HG03520 (cell line): ENCODE results near the gene N4BP2L2.

Experiments
- ATAC-seq: cut with Tn5 transposase; IDR thresholded peaks from one replicate; pipeline ENCODE4 v1.9.1; 2021; ENCODE audit warnings: mild to moderate bottlenecking, moderate library complexity; ENCODE audit not compliant: unreplicated experiment

Gene N4BP2L2

GRCh38 chr13:32535115-32535514 is 3.5 kb downstream of the N4BP2L2 start:
- ATAC-seq = no peak

- ATAC-seq = peak; percentile 72
Measured at GRCh38 chr13:32530841-32531253, 7.7 kb downstream of the N4BP2L2 start.

GRCh38 chr13:32528358-32528757 is 10.2 kb downstream of the N4BP2L2 start:
- ATAC-seq = no peak

GRCh38 chr13:32527151-32527550 is 11.4 kb downstream of the N4BP2L2 start:
- no peak for ATAC-seq

- ATAC-seq = no peak
Measured at GRCh38 chr13:32525766-32526165, 12.8 kb downstream of the N4BP2L2 start.

GRCh38 chr13:32515246-32515645 is 23.3 kb downstream of the N4BP2L2 start:
- ATAC-seq = no peak

- no peak for ATAC-seq
Measured at GRCh38 chr13:32511482-32511881, 27.1 kb downstream of the N4BP2L2 start.

GRCh38 chr13:32504876-32505275 is 33.7 kb downstream of the N4BP2L2 start:
- no peak for ATAC-seq

GRCh38 chr13:32504263-32504662 is 34.3 kb downstream of the N4BP2L2 start:
- ATAC-seq = no peak

GRCh38 chr13:32503727-32504126 is 34.9 kb downstream of the N4BP2L2 start:
- no peak for ATAC-seq

GRCh38 chr13:32501064-32501463 is 37.5 kb downstream of the N4BP2L2 start:
- no peak for ATAC-seq

- no peak for ATAC-seq
Measured at GRCh38 chr13:32499538-32500210, 38.9 kb downstream of the N4BP2L2 start.

GRCh38 chr13:32497589-32497988 is 41.0 kb downstream of the N4BP2L2 start:
- ATAC-seq = no peak

- ATAC-seq = no peak
Measured at GRCh38 chr13:32496599-32497160, 41.9 kb downstream of the N4BP2L2 start.

- no peak for ATAC-seq
Measured at GRCh38 chr13:32495841-32496240, 42.8 kb downstream of the N4BP2L2 start.

- ATAC-seq = no peak
Measured at GRCh38 chr13:32495429-32495828, 43.2 kb downstream of the N4BP2L2 start.

- ATAC-seq = no peak
Measured at GRCh38 chr13:32491028-32491427, 47.6 kb downstream of the N4BP2L2 start.

GRCh38 chr13:32476892-32477291 is 61.7 kb downstream of the N4BP2L2 start:
- ATAC-seq = no peak

- ATAC-seq = no peak
Measured at GRCh38 chr13:32476021-32476731, 62.4 kb downstream of the N4BP2L2 start.

GRCh38 chr13:32474999-32475792 is 63.4 kb downstream of the N4BP2L2 start:
- no peak for ATAC-seq

GRCh38 chr13:32473650-32474049 is 64.9 kb downstream of the N4BP2L2 start:
- no peak for ATAC-seq
